CD4-positive, CD25-positive, alpha-beta regulatory T cell (primary cell): ENCODE data around the gene KIF26B. TPM values are rescaled to one million over a fixed set of nuclear protein-coding genes. Genes with fewer than 3 reads are reported as not detected.
A peak's percentile ranks its signal among the peaks of the same experiment; 100 is the strongest.

Experiments used
- ATAC-seq, 2 donors: fragments of 150-1000 bp; cut with Tn5 transposase; one replicate each; pipeline ENCODE4 v1.10.0; 2021; ENCODE audit warnings: low read depth in 2 of 2, moderate number of reproducible peaks in 2 of 2, moderate library complexity in 1 of 2
- DNase-seq, 3 donors: peaks; one replicate each; pipeline versions ENCODE4 v3.0.0 to v3.0.0-alpha.2; 2012 to 2022; ENCODE audit warnings: mixed read lengths in 1 of 3
- H3K27ac ChIP-seq: one replicate; pipeline ENCODE4 v1.7.0; 2013; ENCODE audit warnings: mild to moderate bottlenecking, low read length; ENCODE audit not compliant: insufficient read depth, poor library complexity, severe bottlenecking
- H3K27me3 ChIP-seq: one replicate; pipeline ENCODE4 v1.7.0; 2013; ENCODE audit warnings: low read length; ENCODE audit not compliant: control insufficient read depth, insufficient read depth
- H3K36me3 ChIP-seq: one replicate; pipeline ENCODE4 v1.7.0; 2013; ENCODE audit warnings: mild to moderate bottlenecking, low read length, moderate library complexity; ENCODE audit not compliant: control insufficient read depth, insufficient read depth
- H3K4me1 ChIP-seq: 2 replicates; pipeline ENCODE4 v1.7.0; 2013; ENCODE audit warnings: mild to moderate bottlenecking, low read length; ENCODE audit not compliant: insufficient read depth, control insufficient read depth, poor library complexity, severe bottlenecking
- H3K4me3 ChIP-seq: one replicate; pipeline ENCODE4 v1.7.0; 2013; ENCODE audit warnings: low read depth, mild to moderate bottlenecking, low read length, moderate library complexity
- H3K9me3 ChIP-seq, 2 experiments: 1 replicate in 1 of 2; 2 replicates in 1 of 2; pipeline ENCODE4 v1.7.0; 2013; ENCODE audit warnings: low read length in 2 of 2, mild to moderate bottlenecking in 1 of 2, moderate library complexity in 1 of 2; ENCODE audit not compliant: control insufficient read depth in 2 of 2
- H3K27ac Mint-ChIP-seq, 3 donors: one replicate each; pipeline ENCODE4 v1.8.0; 2020 to 2022; ENCODE audit warnings: mild to moderate bottlenecking in 3 of 3, mixed read lengths in 3 of 3, moderate library complexity in 2 of 3
- H3K27me3 Mint-ChIP-seq: one replicate; pipeline ENCODE4 v1.8.0; 2022; ENCODE audit warnings: mild to moderate bottlenecking, mixed read lengths
- H3K36me3 Mint-ChIP-seq: one replicate; pipeline ENCODE4 v1.8.0; 2020; ENCODE audit warnings: mixed read lengths
- H3K4me1 Mint-ChIP-seq, 4 donors: one replicate each; pipeline ENCODE4 v1.8.0; 2020 to 2022; ENCODE audit warnings: mixed read lengths in 4 of 4, mild to moderate bottlenecking in 1 of 4
- H3K4me3 Mint-ChIP-seq, 4 donors: one replicate each; pipeline ENCODE4 v1.8.0; 2020 to 2022; ENCODE audit warnings: mild to moderate bottlenecking in 4 of 4, mixed read lengths in 4 of 4, moderate library complexity in 3 of 4
- H3K9me3 Mint-ChIP-seq, 7 donors: one replicate each; pipeline ENCODE4 v1.8.0; 2020 to 2022; ENCODE audit warnings: mixed read lengths in 7 of 7, mild to moderate bottlenecking in 3 of 7, moderate library complexity in 2 of 7
- polyA plus RNA-seq, 4 donors: library from polyadenylated mRNA; unstranded; fragments of 300-500 nt; fragmentation: Illumina TruSeq; gene quantifications; one replicate each; pipeline ENCODE4 v1.2.3, GENCODE V29; 2021
- total RNA-seq: library from RNA; stranded (reverse); gene quantifications from one replicate; pipeline ENCODE4 v1.2.3, GENCODE V29; 2022

KIF26B gene
- total and polyA plus RNA-seq, 5 donors from 2014 or later: not detected

GRCh38 chr1:245195398-245195797 lies 40.6 kb downstream of the KIF26B start:
- Histone ChIP-seq H3K27me3 (no peaks in the 10 kb centered on the region), H3K9me3 (no peaks in the 10 kb centered on the region), H3K4me3 (no peak overlapping the region), H3K36me3 (no peaks in the 10 kb centered on the region), H3K4me1 (no peaks in the 10 kb centered on the region), H3K27ac (no peak overlapping the region)
- no peak for ATAC-seq
- H3K36me3 Mint-ChIP-seq: no peaks in the 10 kb centered on the region
- H3K27ac Mint-ChIP-seq: peak overlapping the region in 1 of 3 donors; percentile 50
- no peaks in the 10 kb centered on the region for H3K4me1 Mint-ChIP-seq
- H3K27me3 Mint-ChIP-seq: no peaks in the 10 kb centered on the region
- peaks cover 0 to 3% (median 0%) of the 10 kb centered on the region in 7 donors for H3K9me3 Mint-ChIP-seq
- no peak overlapping the region for H3K4me3 Mint-ChIP-seq
- DNase-seq: no peak

- Histone ChIP-seq H3K36me3 (no peaks in the 10 kb centered on the region), H3K27ac (no peak overlapping the region), H3K27me3 (no peaks in the 10 kb centered on the region), H3K4me1 (no peaks in the 10 kb centered on the region), H3K9me3 (no peaks in the 10 kb centered on the region), H3K4me3 (no peak overlapping the region)
- Mint-ChIP-seq H3K27me3 (no peaks in the 10 kb centered on the region), H3K27ac (no peak overlapping the region), H3K9me3 (peaks cover 0 to 3% (median 0%) of the 10 kb centered on the region in 7 donors), H3K4me3 (no peak overlapping the region), H3K36me3 (no peaks in the 10 kb centered on the region), H3K4me1 (no peaks in the 10 kb centered on the region)
- no peak for DNase-seq
- no peak for ATAC-seq
Observed at GRCh38 chr1:245197121-245197520, 42.3 kb downstream of the KIF26B start.

GRCh38 chr1:245197911-245198379 lies 43.2 kb downstream of the KIF26B start:
- H3K4me3 Mint-ChIP-seq: no peak overlapping the region
- peaks cover 0 to 3% (median 0%) of the 10 kb centered on the region in 7 donors for H3K9me3 Mint-ChIP-seq
- H3K27ac ChIP-seq: no peak overlapping the region
- H3K9me3 ChIP-seq: no peaks in the 10 kb centered on the region
- no peak overlapping the region for H3K4me3 ChIP-seq
- peak overlapping the region in 1 of 3 donors; percentile 27 for H3K27ac Mint-ChIP-seq
- DNase-seq: no peak
- H3K36me3 Mint-ChIP-seq: no peaks in the 10 kb centered on the region
- H3K4me1 Mint-ChIP-seq: no peaks in the 10 kb centered on the region
- H3K4me1 ChIP-seq: no peaks in the 10 kb centered on the region
- no peaks in the 10 kb centered on the region for H3K36me3 ChIP-seq
- no peak for ATAC-seq
- no peaks in the 10 kb centered on the region for H3K27me3 Mint-ChIP-seq
- H3K27me3 ChIP-seq: no peaks in the 10 kb centered on the region

GRCh38 chr1:245198748-245199516 lies 44.1 kb downstream of the KIF26B start:
- H3K27me3 ChIP-seq: no peaks in the 10 kb centered on the region
- DNase-seq: no peak
- Mint-ChIP-seq H3K36me3 (no peaks in the 10 kb centered on the region), H3K9me3 (peaks cover 0 to 4% (median 0%) of the 10 kb centered on the region in 7 donors), H3K4me3 (no peak overlapping the region), H3K27ac (no peak overlapping the region), H3K27me3 (no peaks in the 10 kb centered on the region), H3K4me1 (no peaks in the 10 kb centered on the region)
- no peaks in the 10 kb centered on the region for H3K36me3 ChIP-seq
- H3K27ac ChIP-seq: no peak overlapping the region
- ATAC-seq: no peak
- H3K9me3 ChIP-seq: no peaks in the 10 kb centered on the region
- H3K4me1 ChIP-seq: no peaks in the 10 kb centered on the region
- H3K4me3 ChIP-seq: no peak overlapping the region

GRCh38 chr1:245200146-245200545 lies 45.4 kb downstream of the KIF26B start:
- DNase-seq: no peak
- no peak overlapping the region for H3K27ac Mint-ChIP-seq
- H3K27ac ChIP-seq: no peak overlapping the region
- H3K27me3 ChIP-seq: no peaks in the 10 kb centered on the region
- no peaks in the 10 kb centered on the region for H3K4me1 ChIP-seq
- no peak overlapping the region for H3K4me3 ChIP-seq
- H3K9me3 Mint-ChIP-seq: peaks cover 0 to 7% (median 3%) of the 10 kb centered on the region in 7 donors
- H3K36me3 ChIP-seq: no peaks in the 10 kb centered on the region
- H3K27me3 Mint-ChIP-seq: no peaks in the 10 kb centered on the region
- no peak overlapping the region for H3K4me3 Mint-ChIP-seq
- no peaks in the 10 kb centered on the region for H3K9me3 ChIP-seq
- no peak for ATAC-seq
- no peaks in the 10 kb centered on the region for H3K36me3 Mint-ChIP-seq
- H3K4me1 Mint-ChIP-seq: no peaks in the 10 kb centered on the region

- Mint-ChIP-seq H3K9me3 (peaks cover 0 to 7% (median 3%) of the 10 kb centered on the region in 7 donors), H3K27me3 (no peaks in the 10 kb centered on the region), H3K36me3 (no peaks in the 10 kb centered on the region), H3K4me1 (no peaks in the 10 kb centered on the region), H3K27ac (no peak overlapping the region), H3K4me3 (no peak overlapping the region)
- DNase-seq: no peak
- H3K27ac ChIP-seq: no peak overlapping the region
- H3K36me3 ChIP-seq: no peaks in the 10 kb centered on the region
- H3K4me3 ChIP-seq: no peak overlapping the region
- peaks cover 0 to 2% of the 10 kb centered on the region in 2 experiments for H3K9me3 ChIP-seq
- ATAC-seq: no peak
- H3K4me1 ChIP-seq: no peaks in the 10 kb centered on the region
- H3K27me3 ChIP-seq: no peaks in the 10 kb centered on the region
Observed at GRCh38 chr1:245201201-245201600, 46.4 kb downstream of the KIF26B start.

- H3K9me3 Mint-ChIP-seq: peaks cover 0 to 12% (median 5%) of the 10 kb centered on the region in 7 donors
- Histone ChIP-seq H3K9me3 (peaks cover 4 to 8% of the 10 kb centered on the region in 2 experiments), H3K27ac (no peak overlapping the region), H3K27me3 (no peaks in the 10 kb centered on the region), H3K36me3 (no peaks in the 10 kb centered on the region), H3K4me3 (no peak overlapping the region), H3K4me1 (no peaks in the 10 kb centered on the region)
- H3K36me3 Mint-ChIP-seq: no peaks in the 10 kb centered on the region
- DNase-seq: no peak
- H3K27me3 Mint-ChIP-seq: no peaks in the 10 kb centered on the region
- no peak overlapping the region for H3K27ac Mint-ChIP-seq
- H3K4me3 Mint-ChIP-seq: no peak overlapping the region
- no peak for ATAC-seq
- no peaks in the 10 kb centered on the region for H3K4me1 Mint-ChIP-seq
Observed at GRCh38 chr1:245201827-245202226, 47.0 kb downstream of the KIF26B start.

GRCh38 chr1:245205396-245205795 lies 50.6 kb downstream of the KIF26B start:
- Mint-ChIP-seq H3K36me3 (no peaks in the 10 kb centered on the region), H3K27me3 (no peaks in the 10 kb centered on the region), H3K4me3 (no peak overlapping the region), H3K9me3 (peaks cover 0 to 23% (median 4%) of the 10 kb centered on the region in 7 donors), H3K4me1 (no peaks in the 10 kb centered on the region), H3K27ac (no peak overlapping the region)
- Histone ChIP-seq H3K27me3 (no peaks in the 10 kb centered on the region), H3K9me3 (peaks cover 10 to 26% of the 10 kb centered on the region in 2 experiments), H3K4me3 (no peak overlapping the region), H3K27ac (no peak overlapping the region), H3K4me1 (no peaks in the 10 kb centered on the region), H3K36me3 (no peaks in the 10 kb centered on the region)
- no peak for ATAC-seq
- DNase-seq: no peak
